SHP77 (cell line): ENCODE measurements around the gene PTGER3.
"Not testable (repeated sequence)": the region's sequence is repeated elsewhere in the genome, so short reads cannot be mapped to it uniquely, and the experiment has no call there.

Experiments
- DNase-seq, 2 experiments: peaks; one replicate each; lab custom pipeline; 2025; lab: John Stamatoyannopoulos, UW

Gene PTGER3

GRCh38 chr1:70947835-70948234 lies 99.8 kb downstream of the PTGER3 start:
- DNase-seq: no peak

- DNase-seq: no peak
Measured at GRCh38 chr1:70945676-70946075, 101.9 kb downstream of the PTGER3 start.

GRCh38 chr1:70945251-70945650 lies 102.4 kb downstream of the PTGER3 start:
- no peak for DNase-seq

- DNase-seq: no peak
Measured at GRCh38 chr1:70941563-70941962, 106.1 kb downstream of the PTGER3 start.

GRCh38 chr1:70940398-70940797 lies 107.2 kb downstream of the PTGER3 start:
- DNase-seq: not testable (repeated sequence)

- DNase-seq: no peak
Measured at GRCh38 chr1:70934194-70934961, 113.2 kb downstream of the PTGER3 start.

GRCh38 chr1:70930062-70930461 lies 117.6 kb downstream of the PTGER3 start:
- DNase-seq: no peak

GRCh38 chr1:70922196-70922595 lies 125.4 kb downstream of the PTGER3 start:
- no peak for DNase-seq
